8988T (cell line): ENCODE results near the gene PPP1R14C.

ENCODE experiments used
- DNase-seq: peaks from one replicate; pipeline ENCODE4 v3.0.0; 2011

PPP1R14C gene

DNA sequence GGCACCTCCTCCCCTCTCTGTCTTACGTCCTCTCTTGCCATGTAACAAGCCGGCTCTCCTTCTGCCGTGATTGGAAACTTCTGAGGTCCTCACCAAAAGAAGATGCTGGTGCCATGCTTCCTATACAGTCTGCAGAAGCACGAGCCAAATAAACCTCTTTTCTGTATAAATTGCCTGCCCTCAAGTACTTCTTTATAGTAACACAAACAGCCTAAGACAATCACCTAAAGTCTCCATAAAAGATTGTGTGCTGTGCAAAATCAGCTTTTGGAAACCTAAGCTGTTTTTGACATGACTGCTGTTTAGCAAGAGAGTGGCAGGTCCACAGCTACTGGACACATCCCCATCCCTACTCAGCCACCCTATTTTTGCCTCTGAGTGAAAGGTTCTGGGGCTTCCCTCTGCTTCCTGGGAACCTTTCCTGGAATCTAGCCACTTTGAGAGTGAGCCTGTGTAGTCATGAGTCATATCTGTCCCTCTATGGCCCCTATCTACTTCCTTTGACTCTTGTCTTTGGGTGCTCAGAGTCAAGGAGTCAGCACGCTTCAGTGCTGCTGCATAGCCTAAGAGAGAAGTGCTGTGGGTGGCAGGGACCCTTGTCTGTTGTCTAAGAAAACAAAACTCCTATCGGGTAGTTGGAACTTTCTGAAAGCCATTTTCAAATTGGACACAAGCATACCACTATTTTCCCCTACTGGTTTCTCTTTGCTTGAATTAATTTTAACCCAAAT, 110.0 kb downstream of the PPP1R14C start:
- DNase-seq, result no peak

DNA sequence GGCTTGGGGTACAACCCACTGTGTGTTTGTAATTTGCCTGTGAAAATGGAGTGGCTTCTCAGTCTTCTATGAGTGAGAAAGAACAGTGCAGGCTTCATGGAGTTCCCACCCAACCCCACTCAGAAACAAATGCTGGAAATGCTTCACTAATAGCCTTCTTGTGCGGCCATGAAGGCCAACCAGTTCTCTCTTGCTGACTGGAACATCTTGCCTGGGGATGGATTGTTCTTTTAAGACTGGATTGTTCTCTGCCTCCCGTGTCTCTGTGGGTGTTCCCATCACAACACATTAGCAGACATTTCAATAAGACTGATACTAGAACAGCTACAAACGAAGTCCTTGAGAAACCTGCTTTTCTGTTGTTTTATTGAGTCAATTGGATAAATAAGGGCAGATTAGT, 110.6 kb downstream of the PPP1R14C start:
- DNase-seq, result no peak

DNA sequence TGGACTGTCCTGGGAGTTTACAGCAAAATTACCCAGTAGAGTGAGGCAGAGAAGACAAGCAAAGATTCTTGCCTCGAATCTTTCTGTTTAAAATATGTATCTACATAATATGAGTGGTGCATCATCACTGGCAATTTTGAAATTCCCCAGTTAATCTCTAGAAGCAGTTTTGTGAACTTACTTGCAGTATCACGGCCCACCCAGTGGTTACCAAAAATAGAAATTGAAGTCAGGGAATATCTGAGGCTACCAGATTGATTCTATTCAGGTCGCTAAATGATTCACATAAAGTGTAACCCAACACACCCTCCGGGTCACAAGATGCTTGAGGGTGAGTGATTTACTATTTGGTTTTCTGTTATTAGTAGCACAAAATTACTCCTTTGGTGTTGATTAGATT, 111.9 kb downstream of the PPP1R14C start:
- DNase-seq, result no peak

DNA sequence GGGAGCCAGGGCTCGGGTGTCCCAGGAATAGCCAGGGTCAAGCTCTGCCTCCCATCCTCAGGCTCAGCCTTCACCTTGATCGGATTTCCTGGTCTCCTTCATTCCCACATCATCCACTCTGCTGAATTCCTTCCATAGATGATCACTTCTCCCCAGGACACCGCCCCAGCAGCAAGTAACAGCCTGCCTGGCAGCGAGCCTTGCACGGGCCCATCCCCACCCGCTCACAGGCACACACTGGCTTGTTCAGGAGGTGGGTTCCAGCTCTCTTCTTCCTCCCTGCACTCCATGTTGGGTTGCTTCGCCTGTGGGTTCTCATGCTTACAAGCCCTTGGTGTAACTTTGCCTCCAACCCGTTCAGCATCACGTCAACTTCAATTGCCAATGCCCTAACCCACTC, 113.0 kb downstream of the PPP1R14C start:
- no peak for DNase-seq

DNA sequence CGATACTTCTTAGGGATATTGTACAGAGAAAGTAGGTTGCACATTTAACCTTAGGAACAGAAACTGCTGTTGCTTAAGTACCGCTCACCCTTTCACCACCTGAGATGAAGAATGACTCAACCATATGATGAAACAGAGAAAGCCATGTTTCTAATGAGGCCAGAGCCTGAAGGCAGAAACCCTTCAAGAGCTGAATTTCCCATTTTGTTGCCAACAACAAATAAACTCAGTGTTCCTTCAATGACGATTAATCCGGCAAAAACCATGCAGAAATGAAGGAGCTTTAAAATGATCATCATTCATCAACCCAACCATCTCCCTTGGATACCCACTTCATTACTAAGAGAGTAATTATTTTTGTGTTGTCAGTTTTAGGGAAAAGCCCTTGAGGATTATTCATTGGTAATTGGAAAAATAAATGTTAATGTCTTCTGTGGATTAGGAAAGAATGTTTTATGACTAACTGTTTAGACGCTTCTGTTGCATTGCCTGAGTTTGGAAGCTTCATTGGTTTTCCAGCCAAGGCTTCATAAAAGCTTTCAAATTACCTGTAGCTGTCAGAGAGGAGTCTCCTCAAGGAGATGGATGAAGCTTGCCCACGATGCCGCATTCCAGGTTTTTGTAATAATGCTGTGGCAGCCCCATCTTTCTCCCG, 113.9 kb downstream of the PPP1R14C start:
- no peak for DNase-seq

DNA sequence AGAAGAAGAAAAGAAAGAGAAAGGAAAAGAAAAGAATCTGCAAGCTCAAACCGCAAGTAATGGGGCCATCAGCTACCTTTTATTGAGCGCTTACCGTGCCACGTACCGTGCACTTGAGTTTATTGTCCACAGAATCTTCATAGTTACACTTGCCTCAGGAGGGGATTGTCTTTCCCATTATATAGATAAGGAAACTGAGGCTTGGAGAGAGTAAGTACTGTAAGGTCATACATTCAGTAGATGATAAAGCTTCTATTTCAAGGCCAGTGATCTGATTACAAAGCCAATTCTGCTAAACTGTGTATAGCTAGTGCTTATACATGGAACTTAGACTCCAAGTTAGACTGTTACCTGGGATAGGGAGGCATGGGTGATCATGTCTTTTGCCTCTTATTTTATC, 115.5 kb downstream of the PPP1R14C start:
- DNase-seq, result no peak

DNA sequence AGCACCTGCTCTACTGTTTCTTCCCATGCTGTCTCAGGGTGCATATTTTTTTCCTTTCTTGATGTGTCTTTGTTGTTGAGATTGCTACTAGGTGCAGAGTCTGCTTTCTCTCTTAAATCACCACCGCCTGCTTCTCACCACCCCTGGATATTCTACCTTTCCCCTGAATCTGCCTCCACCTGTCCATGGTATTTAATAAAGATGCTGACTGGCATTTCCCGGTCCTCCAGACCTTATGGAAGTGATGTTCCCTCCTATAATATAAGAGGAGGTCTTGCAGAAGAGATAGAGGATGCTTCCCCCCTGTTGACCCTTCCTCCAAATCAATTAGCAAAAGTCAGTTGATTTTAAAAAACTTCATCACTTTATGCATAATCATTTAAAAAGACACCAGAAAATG, 118.1 kb downstream of the PPP1R14C start:
- DNase-seq, result no peak

DNA sequence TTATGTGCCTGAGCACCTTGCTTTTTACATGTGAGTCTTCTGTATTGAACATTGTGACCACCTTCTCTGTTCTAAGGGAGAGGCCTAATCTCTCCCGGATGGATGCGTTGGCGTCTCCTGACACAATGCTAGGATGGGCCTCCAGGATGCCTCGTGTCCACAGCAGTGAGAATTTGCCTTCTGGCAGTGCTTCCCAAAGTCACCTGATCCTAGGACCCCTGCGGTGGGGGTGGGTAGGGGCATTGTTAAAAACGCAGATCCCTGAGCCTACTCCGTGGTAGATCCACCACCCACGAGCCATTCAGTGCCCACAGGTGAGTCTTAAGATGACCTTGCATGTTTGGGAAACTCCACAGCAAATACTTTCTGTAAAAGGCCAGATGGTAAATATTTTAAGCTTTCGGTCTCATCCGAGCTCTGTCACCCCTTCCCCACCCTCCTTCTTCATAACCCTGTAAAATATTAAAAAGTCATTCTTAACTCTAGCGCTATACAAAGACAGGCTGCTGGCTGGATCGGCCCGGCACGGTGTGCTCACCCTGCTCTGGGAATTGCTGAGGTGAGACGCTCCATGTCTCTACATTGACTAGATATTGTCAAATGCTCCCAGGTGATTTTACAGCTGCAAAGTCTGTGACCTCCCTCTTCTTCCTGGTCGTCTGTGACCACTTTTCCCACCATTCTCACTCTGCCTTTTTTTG, 119.3 kb downstream of the PPP1R14C start:
- DNase-seq, result no peak

DNA sequence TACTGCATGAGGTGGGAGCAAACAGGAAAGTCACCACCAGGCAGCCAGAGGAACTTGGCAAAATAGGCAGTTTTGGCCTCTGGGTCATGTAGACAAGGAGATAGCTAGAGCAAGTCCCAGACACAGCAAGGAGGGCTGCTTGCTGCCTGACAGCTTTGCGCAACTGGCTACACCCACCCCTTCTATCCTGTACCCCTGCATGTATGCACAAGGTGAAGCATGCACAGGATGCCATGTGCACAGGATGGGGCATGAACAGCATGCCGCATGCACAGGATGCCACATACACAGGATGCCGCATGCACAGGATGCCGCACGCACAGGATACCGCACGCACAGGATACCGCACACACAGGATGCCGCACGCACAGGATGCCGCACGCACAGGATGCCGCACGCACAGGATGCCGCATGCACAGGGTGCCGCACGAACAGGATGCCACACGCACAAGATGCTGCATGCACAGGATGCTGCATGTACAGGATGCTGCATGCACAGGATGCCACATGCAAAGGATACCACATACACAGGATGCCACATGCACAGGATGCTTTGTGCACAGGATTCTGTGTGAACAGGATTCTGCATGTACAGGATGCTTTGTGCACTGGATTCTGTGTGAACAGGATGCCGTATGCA, 121.0 kb downstream of the PPP1R14C start:
- DNase-seq, result no peak

DNA sequence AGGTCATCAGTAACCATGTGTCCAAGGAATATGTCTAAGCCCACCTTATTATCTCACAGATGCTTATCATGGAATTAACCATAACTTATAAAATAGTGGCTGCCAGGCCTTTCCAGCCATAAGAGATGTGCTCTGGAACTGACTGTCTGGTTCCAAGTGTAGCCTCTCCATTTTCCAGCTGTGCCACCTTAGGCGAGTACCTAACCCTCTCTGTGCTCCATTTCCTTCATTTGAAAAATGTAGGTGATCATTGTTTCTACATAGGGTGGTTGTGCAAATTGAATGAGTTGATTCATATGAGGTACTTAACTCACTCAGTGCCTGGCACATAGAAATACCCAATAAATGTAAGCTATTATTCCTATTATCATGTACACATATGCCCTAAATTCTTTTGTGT, 123.5 kb downstream of the PPP1R14C start:
- DNase-seq, result no peak

DNA sequence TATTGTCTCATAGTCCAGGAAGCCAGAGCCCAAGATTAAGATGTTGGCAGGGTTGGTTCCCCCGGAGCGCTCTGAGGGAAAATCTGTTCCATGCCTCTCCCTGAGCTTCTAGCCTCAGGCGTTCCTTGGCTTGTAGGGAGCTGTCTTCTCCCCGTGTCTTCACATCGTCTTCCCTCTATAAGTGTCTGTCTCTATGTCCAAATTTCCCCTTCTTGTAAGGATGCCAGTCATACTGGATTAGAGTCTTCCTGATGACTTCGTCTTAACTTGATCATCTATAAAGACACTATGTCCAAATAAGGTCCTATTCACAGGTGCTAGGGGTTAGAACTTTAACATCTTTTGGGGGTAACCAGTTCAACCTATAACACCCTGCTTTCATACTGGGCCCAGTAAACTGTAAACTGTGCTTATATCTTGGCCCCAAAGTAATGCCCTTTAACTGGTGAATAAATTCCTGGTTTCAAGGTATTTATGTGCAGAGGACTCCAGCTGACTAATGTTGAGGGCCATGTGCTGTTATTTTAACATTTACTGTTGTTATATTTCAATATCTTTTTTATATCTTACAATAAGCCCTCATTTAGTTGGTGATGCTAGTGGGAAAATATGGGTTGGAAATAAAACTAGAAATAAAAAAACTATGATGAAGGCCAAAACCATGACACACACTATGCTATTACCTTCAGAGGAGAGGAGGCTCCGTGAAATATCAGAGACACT, 124.3 kb downstream of the PPP1R14C start:
- DNase-seq, result no peak

DNA sequence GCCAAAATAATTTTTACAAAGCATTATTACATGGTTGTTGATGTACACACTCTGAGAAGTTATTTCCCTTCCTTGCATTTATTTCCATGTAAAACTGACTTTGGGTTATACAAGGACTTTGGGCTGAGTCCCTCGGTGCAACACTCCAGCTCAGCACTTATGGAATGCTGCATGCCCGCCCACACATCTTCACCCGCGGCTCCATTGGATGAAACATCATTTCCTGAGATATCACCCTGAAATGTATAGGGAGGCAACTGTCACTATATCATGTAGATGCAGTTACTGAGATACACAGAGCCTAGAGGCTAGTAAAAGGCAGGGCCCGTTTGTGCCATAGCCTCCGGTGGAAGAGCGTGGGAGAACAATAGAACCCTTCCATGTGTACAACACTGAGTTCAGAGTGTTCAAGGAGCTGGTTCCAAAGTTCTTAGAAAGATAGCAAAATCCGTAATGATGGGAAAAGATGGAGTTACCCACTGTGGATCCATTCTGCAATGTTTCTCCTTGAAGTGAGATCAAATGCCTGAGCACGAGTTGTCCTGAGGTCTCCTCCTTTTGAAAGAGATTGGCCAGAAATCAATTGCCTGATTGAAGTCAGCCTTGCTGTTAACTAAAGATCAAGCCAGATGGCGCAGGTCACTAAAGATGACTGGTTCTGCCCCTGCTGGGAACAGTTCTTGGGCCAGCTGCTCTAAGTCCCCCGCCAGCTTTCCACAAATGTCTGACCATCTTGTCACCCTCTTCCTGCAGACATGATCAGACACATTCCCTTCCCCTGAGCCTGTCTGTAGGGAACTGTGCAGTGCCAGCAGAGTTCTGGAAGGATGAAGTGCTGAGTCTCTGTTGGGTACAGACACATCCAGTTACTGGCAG, 125.1 kb downstream of the PPP1R14C start:
- DNase-seq, result no peak

DNA sequence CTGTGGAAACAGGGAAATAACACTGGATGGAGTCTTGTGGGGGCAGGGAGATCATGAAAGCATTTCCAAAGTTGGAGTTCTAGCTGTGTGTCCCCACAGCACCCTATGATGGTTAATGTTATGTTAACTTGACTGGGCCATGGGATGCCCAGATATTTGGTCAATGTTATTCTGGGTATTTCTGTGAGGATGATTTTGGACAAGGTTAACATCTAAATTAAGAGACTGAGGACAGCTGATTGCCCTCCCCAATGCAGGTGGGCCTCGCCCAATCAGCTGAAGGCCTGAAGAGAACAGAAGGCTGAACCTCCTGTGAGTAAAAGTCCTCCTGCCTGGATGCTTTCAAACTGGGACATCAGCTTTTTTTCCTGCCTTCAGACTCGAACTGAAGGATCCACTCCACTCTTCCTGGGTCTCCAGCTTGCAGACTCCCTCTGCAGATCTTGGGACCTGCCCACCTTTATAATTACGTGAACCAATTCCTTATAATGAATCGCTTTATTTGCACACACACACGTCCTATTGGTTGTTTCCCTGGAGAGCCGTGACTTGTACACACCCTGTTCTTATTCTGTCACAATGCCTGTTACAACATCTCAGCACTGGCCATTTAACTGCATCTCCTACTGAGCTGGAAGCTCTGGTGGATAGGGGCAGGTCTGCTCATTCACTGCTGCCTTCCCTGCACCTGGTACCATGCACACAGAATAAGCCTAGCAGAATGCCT, 126.4 kb downstream of the PPP1R14C start:
- no peak for DNase-seq

DNA sequence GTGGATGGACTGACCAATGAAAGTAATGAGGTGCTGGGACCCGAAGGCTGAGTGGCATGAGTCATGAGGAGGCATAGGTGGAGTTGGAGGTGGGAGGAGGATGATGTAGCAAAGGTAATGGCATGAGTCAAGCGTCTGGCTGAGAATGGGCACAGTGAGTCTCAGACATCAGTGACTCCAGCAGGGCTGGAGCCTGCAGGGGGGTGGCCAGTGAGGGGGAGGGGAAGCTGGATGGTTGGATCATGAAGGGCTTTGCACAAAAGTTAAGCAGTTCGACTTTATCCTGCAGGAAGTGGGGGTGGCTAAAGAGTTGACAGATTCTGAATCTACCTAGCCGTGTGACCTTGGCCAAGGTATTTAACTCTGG, 127.0 kb downstream of the PPP1R14C start:
- DNase-seq, result no peak

DNA sequence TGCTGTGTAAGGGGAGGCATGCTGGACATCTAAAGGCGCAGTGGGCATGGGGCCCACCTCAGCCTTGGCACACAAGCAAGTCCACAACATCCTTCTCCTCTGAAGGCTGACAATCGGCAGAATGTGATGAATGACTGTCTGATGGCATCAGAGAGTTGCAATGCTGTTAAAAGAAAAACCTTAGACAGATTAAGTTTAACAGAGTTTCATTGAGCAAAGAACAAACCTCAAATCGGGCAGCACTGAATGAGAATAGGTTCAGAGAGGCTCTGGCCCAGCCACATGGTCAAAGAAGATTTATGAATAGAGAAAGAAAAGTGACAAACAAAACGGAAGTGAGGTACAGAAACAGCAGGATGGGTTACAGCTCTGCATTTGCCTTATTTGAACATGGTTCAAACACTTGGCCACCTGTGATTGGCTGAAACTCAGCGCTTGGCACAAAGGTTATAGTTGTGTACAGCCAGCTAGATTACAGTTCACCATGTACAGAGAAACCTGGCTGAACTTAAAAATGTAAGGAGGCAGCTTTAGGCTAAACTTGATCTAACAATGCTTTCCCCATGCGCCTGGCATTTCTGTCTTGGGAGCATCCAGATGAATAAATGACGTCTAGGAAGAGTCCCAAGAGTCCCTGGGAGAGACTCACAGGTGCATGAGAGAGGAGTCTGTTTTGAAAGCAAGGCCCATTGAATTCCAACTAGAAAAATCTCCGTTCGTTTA, 127.6 kb downstream of the PPP1R14C start:
- DNase-seq, result no peak

DNA sequence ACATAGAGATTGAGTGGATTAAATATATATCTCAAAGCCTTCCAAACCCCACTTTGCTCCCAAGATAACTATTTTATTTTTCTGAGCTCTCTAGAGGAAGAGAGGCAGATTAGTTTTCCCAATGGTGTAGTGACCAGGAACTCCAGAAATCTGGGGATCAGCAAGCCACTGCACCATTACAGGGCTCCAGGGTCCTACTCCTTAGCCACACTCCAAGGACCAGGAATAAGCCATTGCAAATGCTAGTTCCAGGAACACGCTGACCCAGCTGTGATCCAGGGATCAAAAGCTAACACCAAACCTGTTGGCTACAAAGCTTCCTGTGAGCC, 128.3 kb downstream of the PPP1R14C start:
- no peak for DNase-seq

DNA sequence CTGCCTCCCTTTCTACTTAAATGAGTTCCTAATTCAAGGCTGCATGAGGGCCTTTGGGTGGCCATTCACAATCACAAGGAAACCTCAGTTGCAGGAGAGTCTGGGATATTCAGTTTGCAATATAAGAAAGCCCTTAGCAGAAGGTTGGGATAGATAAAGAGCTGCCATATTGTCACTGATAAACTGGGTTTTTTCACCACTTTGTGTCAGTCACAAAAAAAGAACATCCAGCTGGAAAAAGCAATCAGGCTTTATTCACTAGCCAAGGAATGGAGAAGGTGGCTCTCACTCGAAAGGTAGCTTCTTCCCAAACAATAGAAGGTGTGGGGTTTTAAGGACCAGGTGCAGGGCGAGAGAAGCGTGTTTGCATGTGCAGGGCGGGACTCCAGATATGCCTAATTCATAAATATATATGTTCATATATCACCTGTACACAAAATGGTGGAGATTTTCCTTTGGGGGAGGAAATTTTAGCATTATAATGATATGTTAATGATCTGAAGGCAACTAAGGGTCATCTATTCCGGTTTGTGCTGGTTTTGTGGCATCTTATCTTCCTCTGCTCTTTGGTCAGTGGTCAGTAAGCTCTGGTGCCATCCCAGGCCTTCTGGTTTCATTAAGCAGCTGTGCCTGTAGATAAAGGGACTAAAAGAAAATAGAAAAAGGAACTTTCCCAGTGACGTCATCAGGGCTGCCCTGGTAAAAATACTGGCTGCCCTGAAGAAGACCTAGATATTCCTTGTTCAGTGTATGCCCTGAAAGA, 128.8 kb downstream of the PPP1R14C start:
- DNase-seq, result no peak

DNA sequence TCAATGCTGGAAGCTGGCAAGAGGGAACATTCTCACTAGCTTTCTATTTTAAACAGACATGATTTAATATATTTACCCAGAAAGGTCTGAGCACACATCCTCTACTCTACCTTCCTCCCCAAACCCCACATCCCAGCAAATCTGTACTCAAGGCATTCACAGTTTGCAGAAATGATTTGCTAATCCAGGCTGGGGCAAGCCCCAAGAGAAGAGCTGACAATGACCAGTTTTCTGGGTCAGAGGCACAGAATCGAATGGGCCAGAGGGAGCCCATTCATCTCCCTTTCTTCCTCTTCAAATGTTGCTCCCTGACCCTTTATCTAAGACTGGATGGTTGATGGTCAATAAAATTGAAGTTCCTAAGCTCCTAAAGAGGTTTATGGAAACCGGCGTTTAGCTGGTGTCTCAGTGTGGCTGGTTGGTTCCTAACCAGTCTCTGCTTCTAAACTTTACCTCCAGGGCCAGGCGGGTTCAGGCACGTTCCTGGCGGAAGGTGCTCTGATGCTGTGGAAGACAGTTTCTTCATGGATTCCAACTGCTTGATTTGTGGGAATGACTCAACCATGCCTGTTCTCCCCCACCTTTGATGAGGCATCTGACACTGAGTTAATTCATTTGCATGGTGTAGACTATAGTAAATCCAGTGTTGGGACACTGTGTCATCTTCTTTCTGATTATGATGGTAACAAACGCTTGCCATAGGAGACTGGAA, 129.6 kb downstream of the PPP1R14C start:
- no peak for DNase-seq

DNA sequence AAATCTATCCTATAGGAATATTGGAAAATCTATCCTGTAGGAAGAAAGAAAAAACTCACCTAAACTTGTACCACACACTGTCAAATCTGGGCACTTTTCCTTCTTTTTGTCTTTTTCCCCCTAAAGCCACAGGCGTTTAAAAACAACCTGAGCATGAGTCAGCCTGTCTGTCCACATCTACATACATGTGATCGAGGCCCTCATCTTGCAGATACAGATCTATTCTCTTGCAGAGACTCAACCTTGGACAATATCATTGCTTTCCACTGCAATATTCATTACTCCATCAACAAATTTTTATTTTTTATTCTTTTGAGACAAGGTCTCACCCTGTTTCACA, 130.1 kb downstream of the PPP1R14C start:
- no peak for DNase-seq
